AG08395 (cell line): ENCODE measurements around the gene SLC25A36.

Experiments used
- DNase-seq: peaks from one replicate; pipeline ENCODE4 v3.0.0; 2012; ENCODE audit warnings: mixed read lengths, low spot score

SLC25A36 gene, protein sequence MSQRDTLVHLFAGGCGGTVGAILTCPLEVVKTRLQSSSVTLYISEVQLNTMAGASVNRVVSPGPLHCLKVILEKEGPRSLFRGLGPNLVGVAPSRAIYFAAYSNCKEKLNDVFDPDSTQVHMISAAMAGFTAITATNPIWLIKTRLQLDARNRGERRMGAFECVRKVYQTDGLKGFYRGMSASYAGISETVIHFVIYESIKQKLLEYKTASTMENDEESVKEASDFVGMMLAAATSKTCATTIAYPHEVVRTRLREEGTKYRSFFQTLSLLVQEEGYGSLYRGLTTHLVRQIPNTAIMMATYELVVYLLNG

DNA sequence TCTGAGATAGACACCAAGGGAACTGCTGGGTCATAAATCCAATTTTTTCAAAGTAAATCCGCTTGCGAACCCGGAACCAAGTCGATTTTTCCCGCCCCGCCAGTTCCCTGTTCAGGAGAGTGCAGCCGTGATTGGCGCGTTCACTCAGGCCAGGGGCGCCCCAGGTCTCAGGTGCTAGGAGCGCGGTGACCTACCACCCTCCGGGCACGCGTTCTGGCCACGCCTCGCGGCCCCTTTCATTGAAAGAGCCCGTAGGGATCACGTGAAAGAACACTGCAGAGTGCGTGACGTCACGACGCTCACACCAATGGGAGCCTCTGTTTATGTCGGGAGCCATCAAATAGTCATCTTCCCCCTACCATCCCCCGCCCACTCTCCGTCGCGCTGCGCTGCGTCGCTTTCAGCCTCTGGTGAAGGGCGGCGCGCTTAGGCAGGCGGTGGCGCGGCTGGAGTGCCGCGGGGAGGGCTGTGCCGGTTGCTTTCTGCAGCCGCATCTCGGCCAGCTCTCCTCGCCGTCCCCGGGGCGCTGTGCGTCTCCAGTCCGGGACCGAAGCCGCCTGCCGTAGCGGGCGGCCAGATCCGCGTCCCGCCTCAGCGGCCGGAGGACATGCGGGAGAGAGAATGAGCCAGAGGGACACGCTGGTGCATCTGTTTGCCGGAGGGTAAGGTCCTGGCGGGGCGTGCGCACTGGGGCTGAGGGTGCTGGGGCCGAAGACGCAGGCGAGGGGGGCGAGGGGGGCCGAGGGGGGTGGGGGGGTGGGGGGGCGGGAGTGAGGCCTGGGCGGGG lies at the start of gene SLC25A36:
TSS of gene SLC25A36 (plus strand) at position 403 of the 787 bp plus-strand sequence. CDS start at position 622, 219 bp downstream.
- peak; percentile 97 for DNase-seq

DNA sequence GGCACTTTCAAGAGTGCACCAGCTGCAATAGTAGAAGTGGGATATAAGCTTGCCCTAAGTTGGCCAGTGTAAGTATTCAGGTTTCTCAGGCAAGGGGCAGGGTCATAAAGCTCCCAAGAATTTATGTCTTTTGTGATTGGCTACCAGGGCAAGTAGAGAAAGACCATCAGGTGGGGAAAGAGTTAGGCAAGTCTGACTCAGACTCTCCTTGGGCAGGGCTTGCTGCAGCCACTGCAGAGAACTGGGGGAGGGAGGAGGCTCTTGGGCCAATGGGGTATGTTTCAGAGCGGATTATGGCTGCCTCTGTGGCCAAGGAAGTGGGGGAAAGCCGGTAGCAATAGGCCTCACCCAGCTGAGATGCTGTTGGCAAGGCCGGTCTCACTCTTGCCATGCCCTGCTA lies 44.6 kb upstream of the SLC25A36 start:
- DNase-seq: no peak

DNA sequence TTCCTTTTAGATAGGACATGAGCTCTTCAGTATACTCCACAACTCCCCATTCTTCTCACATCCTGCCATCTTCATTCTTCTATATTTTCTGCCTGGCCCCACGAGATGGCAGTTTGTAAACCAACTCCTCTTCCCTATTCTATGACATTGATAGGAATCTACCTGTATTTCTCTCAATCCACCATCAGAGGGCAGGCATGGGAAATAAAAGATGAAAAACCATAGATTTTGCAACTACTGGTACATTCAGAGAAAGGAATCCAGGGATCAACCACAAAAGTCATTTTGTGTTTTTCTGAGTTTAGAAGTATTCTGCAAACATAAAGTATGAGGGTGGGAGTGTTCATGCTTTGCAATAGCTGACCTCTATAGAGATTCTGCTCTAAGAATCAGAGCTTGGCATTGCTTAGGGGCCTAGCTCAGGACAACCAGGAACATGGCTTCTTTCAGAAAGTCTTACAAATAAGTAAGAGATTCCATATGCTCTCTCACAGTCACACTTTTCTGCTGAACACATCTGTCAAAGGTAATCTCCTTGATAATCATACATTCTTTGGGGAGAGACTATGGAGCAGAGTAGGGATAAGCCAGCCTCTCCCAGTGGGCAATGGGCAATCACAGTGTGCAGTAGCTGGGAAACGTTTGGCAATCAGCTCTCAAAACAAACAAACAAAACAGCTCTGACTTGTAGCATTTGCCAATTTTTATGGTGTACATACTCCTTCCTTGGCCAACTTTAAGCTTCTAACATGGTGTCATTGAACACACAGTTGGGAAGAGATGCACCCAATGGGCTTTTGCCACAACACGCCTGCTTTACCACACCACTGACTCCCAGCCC lies 43.1 kb upstream of the SLC25A36 start:
- DNase-seq: peak; percentile 79

DNA sequence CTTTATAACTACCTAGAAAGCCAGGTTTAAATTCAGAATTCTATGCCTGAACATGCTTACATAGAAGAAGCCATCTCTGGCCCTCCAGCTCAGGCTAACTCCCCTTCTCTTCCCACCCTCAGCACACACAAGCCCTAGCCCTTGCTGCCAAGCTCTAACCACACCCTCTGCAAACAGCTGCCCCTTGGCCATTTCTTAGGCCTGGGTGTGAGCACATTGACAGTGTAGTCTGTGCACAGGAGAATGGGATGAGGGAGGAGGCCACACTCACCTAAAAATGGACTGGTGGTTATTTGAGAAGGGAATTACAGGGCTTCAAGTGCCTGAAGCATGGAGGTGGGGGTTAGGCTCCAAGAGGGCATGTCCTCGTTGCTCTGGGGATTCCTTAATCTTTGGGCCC lies 42.3 kb upstream of the SLC25A36 start:
- DNase-seq: no peak

DNA sequence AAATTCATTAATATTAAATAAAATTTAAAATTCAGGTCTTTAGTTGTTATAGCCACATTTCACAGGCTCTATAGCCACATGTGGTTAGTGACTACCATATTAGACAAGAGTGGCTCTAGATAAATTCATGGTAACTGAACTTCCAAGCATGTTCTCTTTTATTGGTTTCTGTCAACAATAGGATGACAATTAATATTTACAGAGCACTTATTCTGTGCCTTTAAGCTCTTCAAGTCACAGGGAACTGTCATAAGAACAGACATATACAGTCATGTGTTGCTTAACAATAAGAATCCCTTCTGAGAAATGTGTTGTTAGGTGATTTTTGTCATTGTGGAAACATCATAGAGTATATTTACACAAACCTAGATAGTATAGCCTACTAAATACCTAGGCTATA lies 38.8 kb upstream of the SLC25A36 start:
- no peak for DNase-seq

DNA sequence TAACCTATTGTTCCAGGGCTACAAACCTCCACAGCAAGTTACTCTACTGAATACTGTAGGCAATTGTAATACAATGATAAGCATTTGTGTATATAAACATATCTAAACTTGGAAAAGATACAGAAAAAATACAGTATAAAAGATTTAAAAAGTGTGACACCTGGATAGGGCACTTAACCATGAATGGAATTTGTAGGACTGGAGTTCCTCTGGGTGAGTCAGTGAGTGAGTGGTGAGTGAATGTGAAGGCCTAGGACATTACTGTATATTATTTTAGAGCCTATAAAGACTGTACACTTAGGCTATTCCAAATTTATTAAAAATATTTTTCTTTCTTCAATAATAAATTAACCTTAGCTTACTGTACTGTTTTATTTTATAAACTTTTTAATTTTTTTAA lies 38.4 kb upstream of the SLC25A36 start:
- no peak for DNase-seq

DNA sequence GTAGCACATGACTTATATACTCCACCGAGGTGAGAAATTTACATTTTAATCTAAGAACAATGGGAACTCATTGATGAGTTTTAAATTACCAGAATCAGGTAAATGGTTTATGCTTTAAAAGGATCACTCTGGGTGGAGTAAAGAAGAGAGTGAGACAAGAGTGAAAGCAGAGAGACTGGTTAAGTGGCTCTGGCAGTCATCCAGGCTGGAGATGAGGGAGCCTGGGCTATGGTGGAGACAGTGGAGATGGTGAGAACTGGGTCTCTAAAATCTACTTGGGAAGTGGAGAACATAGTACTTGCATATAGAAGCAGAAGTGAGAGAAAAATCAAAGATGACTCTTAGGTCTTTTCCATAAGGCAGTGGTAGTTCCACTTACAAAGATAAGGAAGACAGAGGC lies 37.1 kb upstream of the SLC25A36 start:
- no peak for DNase-seq

DNA sequence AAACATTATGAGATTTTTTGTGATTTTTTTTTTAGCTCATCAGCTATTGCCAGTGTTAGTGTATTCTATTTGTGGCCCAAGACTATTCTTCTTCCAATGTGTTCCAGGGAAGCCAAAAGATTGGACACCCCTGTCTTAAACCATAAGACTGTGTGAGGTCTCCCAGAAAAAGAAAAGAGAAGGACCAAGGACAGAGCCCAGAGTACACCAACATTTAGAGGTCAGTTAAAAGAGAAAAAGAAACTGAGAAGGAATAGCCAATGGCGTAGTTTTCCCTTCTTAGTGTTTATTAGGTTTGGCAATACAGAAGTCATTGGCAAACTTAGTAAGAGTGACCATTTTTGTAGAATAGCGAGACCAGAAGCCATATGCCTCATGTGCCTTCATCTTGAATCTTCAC lies 36.1 kb upstream of the SLC25A36 start:
- no peak for DNase-seq

DNA sequence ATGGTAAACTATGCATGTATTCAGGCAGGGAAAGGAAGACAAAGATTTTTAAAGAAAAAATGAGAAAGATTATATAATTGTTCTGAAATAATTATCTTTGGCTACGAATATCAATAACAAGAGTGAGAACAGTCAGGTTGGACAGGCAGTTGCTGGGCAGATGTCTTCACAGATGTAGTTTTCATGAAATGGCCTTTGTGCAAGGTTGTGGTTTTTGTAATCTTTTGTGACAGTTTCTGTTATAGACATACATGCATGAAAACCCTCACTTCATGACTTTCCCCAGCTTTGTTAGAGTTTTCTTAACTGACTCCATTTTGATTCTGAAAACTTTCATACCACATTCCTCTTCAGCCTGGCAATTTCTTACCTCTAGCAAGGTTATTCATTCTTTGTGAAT lies 34.9 kb upstream of the SLC25A36 start:
- no peak for DNase-seq

DNA sequence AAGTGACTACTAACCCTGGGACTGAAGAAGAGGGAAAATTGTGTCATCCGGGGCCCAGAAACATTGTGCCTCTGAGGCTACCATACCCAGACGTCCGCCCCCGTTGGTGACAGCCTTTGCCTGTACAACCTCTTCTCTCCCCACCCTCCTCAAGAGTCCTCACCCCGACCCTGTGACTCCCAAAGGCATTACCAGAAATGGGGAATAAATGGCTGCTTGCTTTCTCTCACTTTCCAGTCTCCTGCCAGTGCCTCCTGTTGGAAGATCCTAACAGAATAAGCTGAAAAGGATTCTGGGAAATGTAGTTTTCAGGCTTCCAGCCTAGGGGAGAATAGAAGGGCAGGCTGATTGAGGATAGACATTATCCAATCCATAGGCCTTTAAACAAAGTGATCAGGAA lies 30.8 kb upstream of the SLC25A36 start:
- no peak for DNase-seq

DNA sequence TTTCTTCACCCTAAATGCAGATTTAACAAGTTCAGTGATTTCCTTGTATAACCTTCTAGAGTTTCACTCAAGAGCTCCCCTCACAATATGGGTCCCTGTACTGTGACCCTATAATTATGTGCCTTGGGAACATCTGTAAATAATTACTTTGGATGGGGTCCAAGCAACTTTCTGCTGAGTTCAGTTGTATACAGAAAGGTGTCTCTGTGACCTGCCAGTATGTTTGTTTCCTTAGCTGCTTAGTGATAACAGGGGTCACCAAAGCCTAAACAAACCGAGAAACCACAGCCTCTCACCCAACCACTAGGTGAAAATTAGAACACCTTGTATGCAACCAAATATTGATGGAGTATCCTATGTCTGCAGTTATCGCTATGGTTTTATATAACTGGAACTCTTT lies 29.8 kb upstream of the SLC25A36 start:
- DNase-seq: no peak

DNA sequence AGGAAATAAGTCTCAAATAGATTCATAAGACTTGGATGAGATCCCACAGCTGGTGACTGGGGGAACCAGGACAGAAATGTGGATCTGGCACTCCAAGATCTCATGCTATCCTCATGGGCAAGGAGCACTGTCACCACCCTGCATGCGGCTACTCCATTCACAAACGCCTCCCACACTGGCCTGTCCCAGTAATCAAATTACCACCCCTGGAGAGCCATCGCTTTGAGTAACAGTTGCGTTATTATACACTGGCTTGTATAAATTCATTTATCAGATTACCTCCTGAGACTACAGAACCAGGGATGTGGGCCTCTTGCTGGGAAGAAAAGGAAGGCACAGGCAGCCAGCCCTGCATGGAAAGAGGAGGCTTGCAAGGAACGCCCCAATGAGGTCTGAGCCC lies 27.9 kb upstream of the SLC25A36 start:
- no peak for DNase-seq

DNA sequence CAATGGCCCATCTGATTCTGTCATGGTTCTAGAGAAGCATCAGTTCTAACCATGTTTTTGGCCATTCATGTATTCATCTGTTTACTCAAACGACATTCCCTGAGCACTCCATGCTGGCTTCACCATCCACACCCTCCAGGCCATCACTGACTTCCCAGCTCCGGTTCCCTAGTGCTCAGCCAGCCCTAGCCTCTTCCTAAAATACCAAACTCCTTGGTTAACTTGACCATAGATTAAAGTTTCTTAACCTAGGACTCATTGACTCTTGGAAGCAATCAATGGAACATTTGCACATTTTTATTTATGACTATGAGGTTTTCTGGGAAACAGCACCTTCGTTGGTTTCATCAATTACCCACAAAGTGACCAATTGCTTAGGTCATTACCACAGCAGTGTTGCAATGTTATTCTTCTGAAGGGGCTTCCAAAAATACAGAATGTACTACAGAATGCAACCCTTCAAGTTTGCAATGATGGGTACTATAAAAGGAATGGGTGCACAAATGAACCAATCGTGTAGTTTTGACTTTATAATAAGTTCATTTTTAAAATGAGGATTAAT lies 27.2 kb upstream of the SLC25A36 start:
- DNase-seq: no peak

DNA sequence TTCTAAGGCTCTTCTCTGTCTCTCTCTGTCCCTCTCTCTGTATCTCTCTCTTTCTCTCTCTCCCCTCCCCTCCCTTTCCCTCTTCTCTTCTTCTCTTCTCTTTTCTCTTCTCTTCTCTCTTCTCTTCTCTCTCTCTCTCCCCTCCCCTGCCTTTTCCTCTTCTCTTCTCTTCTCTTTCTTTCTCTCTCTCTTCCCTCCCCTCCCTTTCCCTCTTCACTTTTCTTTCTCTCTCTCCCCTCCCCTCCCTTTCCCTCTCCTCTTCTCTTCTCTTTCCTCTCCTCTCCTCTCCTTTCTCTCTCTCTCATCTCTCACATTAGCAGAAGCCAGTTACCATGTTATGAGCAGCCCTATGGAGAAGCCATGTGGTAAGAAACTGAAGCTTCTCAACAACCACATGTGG lies 25.0 kb upstream of the SLC25A36 start:
- no peak for DNase-seq

DNA sequence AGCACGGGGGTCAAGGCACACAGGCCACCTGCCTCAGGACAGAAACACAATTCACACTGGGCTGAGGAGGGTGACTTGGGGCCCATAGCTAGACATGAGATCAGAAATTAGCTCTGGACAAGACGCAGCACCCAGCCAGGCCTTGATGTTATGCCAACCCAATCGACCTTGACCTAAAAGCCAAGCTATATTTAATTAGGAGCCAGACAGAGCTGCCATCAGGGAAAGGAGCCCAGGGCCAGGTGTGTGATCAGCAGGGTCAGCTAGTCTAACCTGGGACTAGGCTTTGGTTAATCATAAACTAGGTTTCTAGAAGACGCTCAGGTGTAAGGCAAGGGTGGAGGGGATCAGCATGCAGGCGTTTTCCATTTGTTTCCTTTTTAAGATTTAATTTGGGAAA lies 23.9 kb upstream of the SLC25A36 start:
- DNase-seq: no peak

DNA sequence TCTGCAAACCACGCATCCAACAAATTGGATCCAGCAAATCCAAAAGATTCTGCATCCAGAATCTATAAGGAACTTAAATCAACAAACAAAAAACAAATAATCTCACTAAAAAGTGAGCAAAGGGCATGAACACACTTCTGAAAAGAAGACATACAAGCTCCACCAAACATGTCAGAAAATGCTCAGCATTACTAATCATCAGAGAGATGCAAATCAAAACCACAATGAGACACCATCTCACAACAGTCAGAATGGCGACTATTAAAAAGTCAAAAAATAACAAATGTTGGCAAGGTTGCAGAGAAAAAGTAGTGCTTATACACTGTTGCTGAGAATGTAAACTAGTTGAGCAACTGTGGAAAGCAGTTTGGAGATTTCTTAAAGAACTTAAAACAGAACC lies 21.6 kb upstream of the SLC25A36 start:
- no peak for DNase-seq

DNA sequence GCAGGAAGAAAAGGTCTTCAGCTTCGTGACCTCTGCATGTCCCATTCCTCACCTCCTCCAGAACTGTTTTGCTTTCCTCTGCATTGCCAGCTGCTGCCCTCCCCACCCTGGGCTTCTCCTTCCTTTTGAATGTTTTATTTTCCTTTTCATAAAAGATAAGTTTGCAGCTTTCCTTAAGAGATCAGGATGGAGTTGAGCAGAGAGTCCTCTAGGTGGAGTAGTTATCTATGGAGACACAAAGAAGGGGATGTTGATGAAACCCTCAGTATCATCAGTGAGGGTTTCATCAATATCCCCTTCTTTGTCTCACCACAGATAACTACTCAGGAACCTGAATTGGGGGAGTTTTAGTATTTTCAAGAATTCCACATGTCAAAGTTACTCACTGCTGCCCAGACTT lies 19.0 kb upstream of the SLC25A36 start:
- peak; percentile 57 for DNase-seq

DNA sequence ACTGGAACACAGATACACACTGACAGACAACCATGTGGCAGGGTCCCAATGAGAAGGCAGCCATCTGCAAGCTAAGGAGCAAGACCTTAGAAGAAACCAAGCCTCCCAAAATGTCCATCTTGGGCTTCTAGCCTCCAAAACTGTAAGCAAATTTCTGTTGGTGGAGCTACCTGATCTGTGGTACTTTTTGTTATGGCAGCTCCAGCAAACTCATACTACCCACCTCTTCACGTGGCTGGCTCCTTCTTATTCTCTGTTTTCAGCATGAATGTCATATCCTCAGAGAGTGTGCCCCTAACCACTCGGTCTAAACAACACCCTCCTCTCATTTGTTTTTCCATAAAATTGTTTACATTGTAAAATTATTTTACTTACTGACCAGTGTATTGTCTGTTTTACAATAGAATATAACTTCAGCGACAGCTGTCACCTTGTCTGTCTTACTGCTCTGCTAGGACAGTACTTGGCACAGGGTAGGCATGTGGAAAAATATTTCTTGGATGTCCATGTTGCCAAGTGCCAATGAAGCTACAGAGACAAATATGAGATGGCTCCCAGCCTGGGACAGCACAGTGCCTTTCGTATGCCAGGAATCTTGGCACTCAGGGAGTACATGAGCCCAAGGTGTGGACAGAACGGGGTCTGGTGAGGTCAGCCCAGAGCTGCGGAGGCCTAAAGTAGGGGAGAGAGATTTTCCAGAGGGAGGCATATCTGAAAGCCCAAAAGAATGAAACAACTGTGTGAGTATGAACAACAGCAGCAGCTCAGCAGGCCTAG lies 17.4 kb upstream of the SLC25A36 start:
- no peak for DNase-seq

DNA sequence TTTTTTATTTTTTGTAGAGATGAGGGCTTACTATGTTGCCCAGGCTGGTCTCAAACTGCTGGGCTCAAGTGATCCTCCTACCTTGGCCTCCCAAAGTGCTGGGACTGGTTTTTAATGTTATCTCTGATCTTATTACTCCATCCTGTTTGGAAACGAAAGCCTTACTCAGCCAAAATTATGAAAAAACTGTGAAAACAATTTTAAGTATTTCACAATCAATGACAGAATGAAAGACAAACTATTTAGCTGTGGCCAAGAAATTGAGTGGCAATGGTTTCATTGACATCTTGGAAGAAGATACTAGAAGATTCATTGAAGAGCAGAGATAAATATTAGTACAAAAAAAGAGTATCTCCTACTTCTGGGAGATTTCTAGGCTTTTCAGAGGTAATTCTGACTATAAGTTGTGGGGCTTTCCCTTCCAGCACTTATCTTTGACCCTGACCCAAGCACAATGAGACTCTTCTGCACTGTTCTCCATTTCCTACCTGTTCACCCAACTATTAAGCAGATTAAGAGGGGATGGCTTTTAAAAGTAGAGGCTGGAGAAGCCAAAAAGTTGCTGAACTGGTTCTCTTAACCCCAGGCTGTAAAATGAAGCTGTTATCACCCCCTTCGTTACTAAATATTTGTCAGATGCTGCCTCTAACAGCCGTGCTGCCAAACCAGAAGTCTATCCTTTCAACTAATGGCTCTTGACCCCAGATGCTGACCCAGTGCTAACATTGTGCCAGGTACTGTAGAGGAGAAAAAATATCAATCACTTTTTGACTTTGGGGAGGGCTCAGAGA lies 14.2 kb upstream of the SLC25A36 start:
- no peak for DNase-seq

DNA sequence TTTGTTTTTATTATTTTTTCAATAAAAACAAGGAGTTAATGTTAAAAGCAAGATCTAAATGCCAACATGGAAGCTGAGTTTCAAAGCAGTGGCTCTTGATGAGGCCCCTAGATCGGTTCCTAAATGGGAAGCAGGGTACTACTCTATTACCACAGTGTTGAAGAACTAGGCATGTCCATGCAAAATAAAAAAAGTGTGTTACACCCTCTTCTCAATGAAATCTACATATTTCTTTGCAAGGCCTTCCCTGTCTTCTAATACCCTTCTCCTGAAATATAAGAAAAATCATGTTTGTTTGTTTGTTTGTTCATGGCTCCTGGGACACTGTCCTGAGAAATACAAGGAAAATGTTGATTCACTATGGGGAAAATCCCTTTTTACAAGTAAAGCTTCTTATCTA lies 12.2 kb upstream of the SLC25A36 start:
- DNase-seq: no peak

DNA sequence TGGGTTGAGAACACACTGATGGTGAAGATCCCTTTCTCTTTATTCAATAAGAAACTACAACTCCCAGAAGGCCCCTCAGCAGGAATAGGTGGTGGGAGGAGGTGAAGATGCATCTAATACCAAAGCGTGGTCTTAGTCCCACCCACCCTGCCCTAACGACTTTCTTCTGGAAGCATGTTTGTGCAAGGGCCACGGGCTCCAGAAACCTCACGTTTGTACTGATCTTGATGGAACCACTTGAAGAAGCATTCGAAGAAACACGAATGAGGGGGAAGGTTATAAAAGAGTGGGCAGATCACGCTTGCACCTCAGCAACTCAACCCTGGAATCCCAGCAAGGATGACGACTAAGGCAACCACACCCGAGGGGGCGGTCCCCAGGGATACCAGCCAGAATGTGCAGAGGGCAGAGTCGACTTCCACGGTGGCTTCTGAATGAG lies 10.6 kb upstream of the SLC25A36 start:
- DNase-seq: no peak
